Measurements from ENCODE around the gene XYLT1.

- TF ChIP-seq NFIC (IDR thresholded peaks at IDR 0.05) (no peak), RAD21 (IDR thresholded peaks at IDR 0.05; ENCODE audit: low read depth) (no peak), EGR1 (IDR thresholded peaks at IDR 0.05) (no peak), MAX (IDR thresholded peaks at IDR 0.05) (no peak), FOXM1 (IDR thresholded peaks at IDR 0.05; ENCODE audit: borderline replicate concordance, low read depth) (no peak), EP300 (IDR thresholded peaks at IDR 0.05; ENCODE audit: borderline replicate concordance) (no peak), TAF1 (IDR thresholded peaks at IDR 0.05; ENCODE audit: low read depth) (no peak), TEAD4 (IDR thresholded peaks at IDR 0.05) (no peak)
These were observed 26.9 kb upstream of the XYLT1 start for GRCh38 chr16:17497648-17498047.

Measured in Ishikawa (cell line).